ENCODE data around the gene HDAC9. TPM values are rescaled to one million over a fixed set of nuclear protein-coding genes. Genes with fewer than 3 reads are reported as not detected.

Gene HDAC9
- total RNA-seq, 1 donor from 2014 or later, result 32.4 TPM

GRCh38 chr7:18689551-18689950 lies 194.0 kb downstream of the HDAC9 start:
- H3K4me1 ChIP-seq, result no peaks in the 10 kb centered on the region
- TF ChIP-seq CTCF (IDR thresholded peaks at IDR 0.05), result no peak
- TF ChIP-seq POLR2AphosphoS5 (IDR thresholded peaks at IDR 0.05; ENCODE audit: insufficient read depth in 1 of 2, low read depth in 1 of 2), result no peak
- TF ChIP-seq POLR2A (IDR thresholded peaks at IDR 0.05), result no peak
- intact Hi-C loops (cut with DNase I), result no loop called here

GRCh38 chr7:18693406-18693805 lies 197.9 kb downstream of the HDAC9 start:
- H3K27ac ChIP-seq, result no peak overlapping the region
- TF ChIP-seq CTCF (IDR thresholded peaks at IDR 0.05) (peak in 1 of 3 experiments; percentile 9), POLR2AphosphoS5 (IDR thresholded peaks at IDR 0.05; ENCODE audit: insufficient read depth in 1 of 2, low read depth in 1 of 2) (no peak)
- intact Hi-C loops (cut with DNase I), result no loop called here
- no peak overlapping the region for H3K4me3 ChIP-seq
- H3K27me3 ChIP-seq, result no peaks in the 10 kb centered on the region
- no peak for DNase-seq (ENCODE audit: extremely low spot score in 2 of 2)
- H3K4me1 ChIP-seq, result no peaks in the 10 kb centered on the region
- H3K36me3 ChIP-seq, result no peaks in the 10 kb centered on the region
- no peaks in the 10 kb centered on the region for H3K9me3 ChIP-seq

More at GRCh38 chr7:18689551-18689950, 194.0 kb downstream of the HDAC9 start:
- Histone ChIP-seq H3K36me3 (no peaks in the 10 kb centered on the region), H3K27me3 (no peaks in the 10 kb centered on the region), H3K27ac (no peak overlapping the region), H3K9me3 (no peaks in the 10 kb centered on the region), H3K4me3 (no peak overlapping the region)
- no peak for DNase-seq (ENCODE audit: extremely low spot score in 2 of 2)

- intact Hi-C loops (cut with DNase I), result no loop called here
- no peak overlapping the region for H3K4me3 ChIP-seq
- H3K27me3 ChIP-seq, result no peaks in the 10 kb centered on the region
- no peaks in the 10 kb centered on the region for H3K4me1 ChIP-seq
- no peak overlapping the region for H3K27ac ChIP-seq
- no peaks in the 10 kb centered on the region for H3K36me3 ChIP-seq
- H3K9me3 ChIP-seq, result no peaks in the 10 kb centered on the region
- TF ChIP-seq POLR2A (IDR thresholded peaks at IDR 0.05) (no peak), CTCF (IDR thresholded peaks at IDR 0.05) (no peak), POLR2AphosphoS5 (IDR thresholded peaks at IDR 0.05; ENCODE audit: insufficient read depth in 1 of 2, low read depth in 1 of 2) (no peak)
- no peak for DNase-seq (ENCODE audit: extremely low spot score in 2 of 2)
These were observed 198.3 kb downstream of the HDAC9 start for GRCh38 chr7:18693816-18694215.

GRCh38 chr7:18694484-18694883 lies 198.9 kb downstream of the HDAC9 start:
- H3K36me3 ChIP-seq, result no peaks in the 10 kb centered on the region
- H3K4me1 ChIP-seq, result no peaks in the 10 kb centered on the region
- no peak overlapping the region for H3K27ac ChIP-seq
- no peaks in the 10 kb centered on the region for H3K27me3 ChIP-seq
- DNase-seq (ENCODE audit: extremely low spot score in 2 of 2), result no peak
- no peak overlapping the region for H3K4me3 ChIP-seq
- TF ChIP-seq CTCF (IDR thresholded peaks at IDR 0.05), result no peak
- no peak for TF ChIP-seq POLR2A (IDR thresholded peaks at IDR 0.05)
- TF ChIP-seq POLR2AphosphoS5 (IDR thresholded peaks at IDR 0.05; ENCODE audit: insufficient read depth in 1 of 2, low read depth in 1 of 2), result no peak
- intact Hi-C loops (cut with DNase I), result no loop called here
- no peaks in the 10 kb centered on the region for H3K9me3 ChIP-seq

GRCh38 chr7:18694911-18695310 lies 199.4 kb downstream of the HDAC9 start:
- no peaks in the 10 kb centered on the region for H3K27me3 ChIP-seq
- H3K27ac ChIP-seq, result no peak overlapping the region
- no peaks in the 10 kb centered on the region for H3K36me3 ChIP-seq
- intact Hi-C loops (cut with DNase I), result no loop called here
- TF ChIP-seq CTCF (IDR thresholded peaks at IDR 0.05), result no peak
- no peak for TF ChIP-seq POLR2AphosphoS5 (IDR thresholded peaks at IDR 0.05; ENCODE audit: insufficient read depth in 1 of 2, low read depth in 1 of 2)
- TF ChIP-seq POLR2A (IDR thresholded peaks at IDR 0.05), result no peak
- H3K9me3 ChIP-seq, result no peaks in the 10 kb centered on the region
- no peaks in the 10 kb centered on the region for H3K4me1 ChIP-seq
- DNase-seq (ENCODE audit: extremely low spot score in 2 of 2), result no peak
- H3K4me3 ChIP-seq, result no peak overlapping the region

All from vagina (tissue), 2 donors.